Fibroblast of pulmonary artery (primary cell): ENCODE data around the gene TBC1D21.

ENCODE experiments used
- DNase-seq: peaks from one replicate; pipeline ENCODE4 v3.0.0-alpha.2; 2010; ENCODE audit warnings: low read depth
- H3K4me3 ChIP-seq: replicated peaks from 2 replicates; pipeline ENCODE4 v1.5.1; 2011; ENCODE audit warnings: low read depth, mild to moderate bottlenecking, control low read depth, low read length, moderate library complexity
- CTCF ChIP-seq: IDR thresholded peaks from 2 replicates; pipeline ENCODE4 v1.5.1; 2011; ENCODE audit warnings: mild to moderate bottlenecking, control low read depth, low read length, inconsistent platforms; ENCODE audit errors: missing control alignments

The TBC1D21 gene

GRCh38 chr15:73879426-73879825 lies 6.1 kb downstream of the TBC1D21 start:
- no peak overlapping the region for H3K4me3 ChIP-seq
- no peak for DNase-seq
- TF ChIP-seq CTCF: no peak

GRCh38 chr15:73881579-73882320 lies 8.4 kb downstream of the TBC1D21 start:
- no peak for DNase-seq
- no peak for TF ChIP-seq CTCF
- no peak overlapping the region for H3K4me3 ChIP-seq

GRCh38 chr15:73882761-73883419 lies 9.5 kb downstream of the TBC1D21 start:
- no peak for DNase-seq
- no peak for TF ChIP-seq CTCF
- H3K4me3 ChIP-seq: no peak overlapping the region

- DNase-seq: no peak
- no peak overlapping the region for H3K4me3 ChIP-seq
- TF ChIP-seq CTCF: no peak
Observed at GRCh38 chr15:73884159-73884558, 10.8 kb downstream of the TBC1D21 start.

GRCh38 chr15:73885954-73886700 lies 12.8 kb downstream of the TBC1D21 start:
- TF ChIP-seq CTCF: no peak
- no peak overlapping the region for H3K4me3 ChIP-seq
- DNase-seq: no peak

- no peak overlapping the region for H3K4me3 ChIP-seq
- TF ChIP-seq CTCF: no peak
- no peak for DNase-seq
Observed at GRCh38 chr15:73886717-73887345, 13.5 kb downstream of the TBC1D21 start.
